GM19452 (cell line): ENCODE measurements around the gene SAP130.
"Not testable (repeated sequence)": the region's sequence is repeated elsewhere in the genome, so short reads cannot be mapped to it uniquely, and the experiment has no call there.

ENCODE experiments used
- ATAC-seq: cut with Tn5 transposase; IDR thresholded peaks from one replicate; pipeline ENCODE4 v1.9.1; 2021; ENCODE audit not compliant: unreplicated experiment

The SAP130 gene

DNA sequence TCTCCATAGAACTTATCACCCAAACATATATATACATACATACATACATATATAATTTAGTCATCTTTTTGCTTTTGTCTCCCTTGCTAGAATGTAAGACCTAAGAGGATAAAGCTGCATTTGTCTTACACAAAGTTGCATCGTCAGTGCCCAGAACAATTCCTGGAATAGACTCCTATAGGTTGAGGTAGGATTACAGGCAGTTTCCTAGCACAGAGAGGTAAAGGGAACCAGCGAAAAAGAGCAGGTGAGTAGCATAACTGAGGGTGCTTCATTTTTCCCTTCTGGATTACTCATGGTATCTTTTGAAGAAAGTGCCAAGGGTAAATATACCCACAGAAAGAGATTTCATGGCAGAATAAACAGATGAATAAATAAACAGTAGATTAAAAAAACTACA lies 74.0 kb downstream of the SAP130 start:
- ATAC-seq, result no peak

DNA sequence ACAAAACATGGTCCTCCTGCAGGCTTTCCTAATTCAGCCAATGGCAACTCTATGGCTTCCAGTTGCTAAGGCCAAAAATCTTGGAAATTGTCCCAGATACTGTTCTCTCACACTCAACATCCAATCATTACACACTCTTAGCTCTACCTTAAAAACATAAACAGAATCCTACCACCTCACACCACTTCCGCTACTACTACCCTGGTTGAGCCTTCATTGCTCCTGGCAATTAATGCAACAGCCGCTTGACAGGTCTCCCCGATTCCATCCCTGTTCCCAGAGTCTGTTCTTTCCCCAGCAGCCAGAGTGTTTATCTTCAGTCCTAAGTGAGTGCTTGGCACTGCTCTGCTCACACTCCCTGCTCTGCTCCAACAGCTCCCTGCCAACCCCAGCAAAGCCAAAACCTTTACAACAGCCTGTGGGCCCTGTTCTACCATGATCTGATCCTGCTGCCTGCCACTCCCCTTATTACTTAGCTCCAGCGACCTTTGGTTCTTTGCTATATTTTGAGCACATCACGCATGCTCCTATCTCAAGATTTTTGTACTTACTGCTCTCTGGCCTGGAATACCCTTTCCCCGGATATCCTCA lies 74.6 kb downstream of the SAP130 start:
- ATAC-seq, result no peak

DNA sequence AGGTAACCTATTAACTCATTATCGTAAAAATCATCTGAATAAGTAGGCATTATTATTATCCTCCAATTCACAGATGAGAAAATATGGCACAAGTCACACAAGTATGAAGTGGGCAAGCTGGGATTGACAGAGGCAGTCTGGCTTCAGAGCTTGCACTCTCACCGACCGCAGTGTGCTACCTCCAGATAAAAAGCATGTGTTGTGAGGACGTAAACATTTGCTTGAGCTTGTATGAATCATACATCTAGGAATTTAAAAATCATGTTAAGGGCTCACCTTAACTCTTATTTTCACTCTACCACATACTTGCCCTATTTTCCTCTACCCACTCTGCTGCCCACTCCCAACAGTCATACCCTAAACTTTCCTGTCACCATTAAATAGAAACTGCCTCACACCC lies 76.8 kb downstream of the SAP130 start:
- no peak for ATAC-seq

DNA sequence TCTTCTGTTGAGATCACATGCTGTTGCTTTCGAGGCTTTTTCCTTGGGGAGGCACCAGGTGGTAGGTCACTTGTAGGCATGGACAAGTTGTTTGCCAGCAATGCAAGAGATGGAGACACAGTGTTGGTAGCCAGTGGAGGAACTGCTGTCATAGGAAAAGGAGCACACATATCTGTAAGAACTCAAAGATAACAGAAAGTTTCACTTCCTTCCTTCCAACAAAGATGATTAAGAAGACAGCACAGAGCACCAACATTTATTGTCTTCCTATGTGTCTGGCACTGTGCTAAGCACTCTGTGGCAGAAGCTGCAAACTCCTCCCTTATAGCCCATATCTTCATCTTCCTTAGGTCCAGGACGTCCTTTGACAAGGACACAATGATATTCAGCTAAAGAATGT lies 77.6 kb downstream of the SAP130 start:
- ATAC-seq, result no peak

DNA sequence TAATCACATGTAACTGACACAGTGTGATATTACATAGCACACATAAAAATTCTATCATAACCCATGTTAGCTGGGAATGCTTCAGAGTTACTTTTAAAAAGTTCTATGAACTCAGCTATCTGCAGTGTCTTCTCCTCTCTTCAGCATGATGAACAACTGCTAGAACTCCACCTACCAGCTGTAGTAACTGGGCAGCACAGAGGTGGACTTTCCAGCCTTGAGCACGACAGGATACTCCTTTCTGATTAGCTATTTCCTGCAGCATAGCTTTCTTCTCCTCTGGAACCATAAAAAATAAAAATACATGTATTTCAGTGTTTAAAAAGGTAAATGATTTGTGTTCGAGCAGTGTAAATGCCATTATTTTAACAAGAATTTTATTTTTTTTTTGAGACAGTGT lies 82.6 kb downstream of the SAP130 start:
- no peak for ATAC-seq

DNA sequence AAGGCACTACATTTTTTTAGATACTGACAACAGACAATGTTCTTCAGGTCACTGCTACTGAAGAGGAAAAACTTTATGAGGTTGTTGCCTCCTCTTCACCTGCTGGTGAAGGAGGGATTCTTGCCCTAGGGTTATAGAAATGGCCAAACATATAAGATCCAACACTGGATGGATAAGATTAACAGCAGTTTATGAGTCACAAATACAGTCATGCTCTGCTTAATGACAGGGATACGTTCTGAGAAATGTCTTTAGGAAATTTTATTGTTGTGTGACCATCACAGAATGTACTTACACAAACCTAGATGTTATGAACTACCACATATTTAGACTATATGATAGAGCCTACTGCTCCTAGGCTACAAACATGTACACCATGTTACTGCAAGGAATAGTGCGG lies 84.7 kb downstream of the SAP130 start:
- ATAC-seq, result no peak

DNA sequence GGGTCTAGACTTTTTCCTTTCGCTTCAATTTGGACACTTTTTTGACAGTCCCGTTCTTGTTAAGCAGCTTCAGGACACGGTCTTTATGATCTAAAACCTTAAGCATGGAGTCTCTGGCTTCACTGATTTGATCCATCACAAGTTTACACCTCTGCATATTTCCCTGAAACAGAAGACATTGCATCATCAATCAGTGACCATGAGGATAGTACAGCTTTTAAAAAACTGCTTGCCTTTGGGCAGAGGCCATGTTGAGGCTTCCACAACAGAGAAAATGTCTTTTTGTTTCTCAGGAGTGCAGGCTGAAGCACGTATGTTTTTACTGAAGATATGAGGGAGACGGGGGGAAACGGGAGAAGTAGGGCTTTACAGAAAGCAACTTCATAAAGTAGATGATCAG lies 85.9 kb downstream of the SAP130 start:
- no peak for ATAC-seq

DNA sequence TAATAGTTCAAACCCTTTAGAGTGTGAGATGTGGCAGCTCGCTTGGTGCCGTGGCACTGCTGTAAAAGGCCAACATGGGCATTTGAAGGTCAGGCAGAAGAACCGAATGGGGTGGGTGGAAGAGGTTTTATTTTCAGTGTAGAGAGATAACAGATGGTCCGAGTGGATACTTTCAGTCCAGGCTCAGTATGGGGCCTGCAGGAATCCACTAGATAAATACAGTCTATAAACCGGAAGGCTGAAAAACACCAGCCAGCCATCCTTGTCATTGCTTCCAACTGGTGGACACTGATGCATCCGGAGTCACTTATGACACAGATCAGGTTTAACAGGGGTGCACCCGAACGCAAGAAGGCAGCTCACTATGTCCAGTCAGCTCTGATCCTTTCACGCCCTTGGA lies 86.4 kb downstream of the SAP130 start:
- ATAC-seq, result no peak

DNA sequence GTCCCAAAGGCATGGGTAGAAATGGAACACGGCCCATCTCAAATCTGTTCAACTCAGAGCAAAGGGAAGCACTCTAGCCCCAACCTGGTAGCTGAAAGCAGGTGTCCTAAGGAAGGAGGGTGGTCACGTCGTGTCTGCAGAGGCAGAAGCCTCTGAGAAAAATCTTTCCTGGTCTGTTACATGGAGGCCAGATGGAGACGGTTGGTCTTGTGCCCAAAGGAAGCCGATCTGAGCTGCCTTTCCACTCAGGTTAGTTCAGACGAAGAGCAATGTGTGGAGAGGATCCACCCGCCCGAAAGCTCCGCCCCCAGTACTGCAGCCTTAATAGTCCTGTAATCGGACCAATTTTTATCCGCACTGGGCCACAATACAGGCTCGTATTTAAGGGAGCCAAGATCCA lies 87.2 kb downstream of the SAP130 start:
- no peak for ATAC-seq

DNA sequence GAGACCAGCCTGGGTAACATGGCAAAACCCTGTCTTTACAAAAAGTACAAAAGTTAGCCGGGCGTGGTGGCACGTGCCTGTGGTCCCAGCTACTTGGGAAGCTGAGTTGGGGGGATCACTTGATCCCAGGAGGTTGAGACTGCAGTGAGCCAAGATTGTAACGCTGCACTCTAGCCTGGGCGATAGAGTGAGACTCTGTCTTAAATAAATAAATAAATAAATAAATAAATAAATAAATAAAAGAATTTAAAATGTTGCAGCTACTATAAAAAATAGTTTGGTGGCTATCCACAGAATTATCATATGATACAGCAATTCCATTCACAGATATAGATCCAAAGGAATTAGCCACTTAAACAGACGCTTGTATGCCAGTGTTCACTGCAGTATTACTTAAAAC lies 92.5 kb downstream of the SAP130 start:
- ATAC-seq, result no peak

DNA sequence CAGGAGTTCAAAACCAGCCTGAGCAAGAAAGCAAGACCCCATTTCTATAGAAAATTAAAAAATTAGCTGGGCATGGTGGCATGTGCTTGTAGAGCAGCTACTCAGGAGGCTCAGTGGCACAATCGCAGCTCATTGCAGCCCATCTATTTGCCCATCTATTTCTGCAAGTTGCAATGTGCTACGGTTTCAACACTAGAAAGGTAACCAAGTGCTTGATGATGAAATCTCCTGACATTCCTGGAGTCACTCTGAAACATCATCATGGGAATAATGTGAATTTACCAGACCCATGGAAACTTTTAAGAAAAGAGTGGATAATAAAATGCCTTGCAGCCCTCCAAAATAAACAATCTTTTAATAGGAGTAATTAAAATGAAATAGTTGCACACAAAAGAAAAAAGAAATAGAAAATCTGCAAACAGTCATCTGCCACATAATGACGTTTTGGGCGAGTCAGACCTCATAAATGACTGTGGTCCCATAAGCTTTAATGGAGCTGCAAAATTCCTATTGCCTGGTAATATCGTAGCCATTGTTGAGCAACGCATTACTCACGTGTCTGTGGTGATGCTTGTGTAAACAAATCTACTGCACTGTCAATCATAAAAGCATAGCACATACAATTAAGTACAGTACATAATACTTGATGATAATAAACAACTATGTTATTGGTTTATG lies 95.5 kb downstream of the SAP130 start:
- no peak for ATAC-seq

DNA sequence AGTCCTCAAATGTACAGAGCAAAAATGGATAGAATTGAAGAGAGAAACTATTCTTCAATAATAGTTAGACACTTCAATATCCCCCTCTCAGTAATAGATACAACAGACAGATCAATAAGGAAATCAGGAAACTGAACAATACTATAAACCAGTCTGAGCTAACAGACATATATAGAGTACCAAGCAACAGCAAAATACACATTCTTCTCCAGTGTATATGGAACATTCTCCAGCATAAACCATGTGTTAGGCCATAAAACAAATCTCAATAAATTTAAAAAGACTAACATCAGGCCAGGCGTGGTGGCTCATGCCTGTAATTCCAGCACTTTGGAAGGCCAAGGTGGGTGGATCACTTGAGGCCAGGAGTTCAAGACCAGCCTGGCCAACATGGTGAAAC lies 98.4 kb downstream of the SAP130 start:
- no peak for ATAC-seq

DNA sequence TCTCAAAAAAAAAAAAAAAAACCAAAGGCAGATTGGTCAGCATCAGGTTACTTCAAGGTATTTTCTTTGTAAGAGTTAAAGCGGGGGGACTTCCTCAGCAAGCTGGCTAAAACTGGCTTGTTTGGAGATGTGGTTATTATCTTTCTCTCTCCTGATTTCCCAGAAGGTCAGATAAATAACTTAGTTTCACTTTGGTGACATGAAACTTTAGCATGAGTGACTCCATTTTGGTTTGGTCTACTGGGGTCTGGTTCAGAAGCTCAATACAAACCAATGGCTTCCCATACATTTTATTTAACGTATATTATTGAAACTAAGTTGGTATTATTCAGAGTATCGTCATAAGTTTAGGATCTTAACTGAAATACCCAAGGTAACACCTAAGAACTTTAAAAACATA lies 100.5 kb downstream of the SAP130 start:
- no peak for ATAC-seq

DNA sequence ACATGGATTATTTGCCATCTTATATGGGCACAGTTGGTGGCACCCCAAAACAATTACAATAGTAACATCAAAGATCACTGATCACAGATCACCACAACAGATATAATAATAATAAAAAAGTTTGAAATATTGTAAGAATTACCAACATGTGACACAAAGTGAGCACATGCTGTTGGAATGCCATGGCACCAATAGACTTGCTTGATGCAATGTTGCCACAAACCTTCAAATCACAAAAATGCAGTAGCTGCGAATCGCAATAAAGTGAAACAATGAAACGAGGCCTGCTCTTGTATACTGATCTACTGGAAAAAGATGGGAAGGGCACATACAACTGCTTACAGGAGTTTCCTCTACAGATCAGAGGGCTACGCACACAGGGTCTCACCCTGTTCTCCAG lies 109.9 kb downstream of the SAP130 start:
- ATAC-seq, result no peak

DNA sequence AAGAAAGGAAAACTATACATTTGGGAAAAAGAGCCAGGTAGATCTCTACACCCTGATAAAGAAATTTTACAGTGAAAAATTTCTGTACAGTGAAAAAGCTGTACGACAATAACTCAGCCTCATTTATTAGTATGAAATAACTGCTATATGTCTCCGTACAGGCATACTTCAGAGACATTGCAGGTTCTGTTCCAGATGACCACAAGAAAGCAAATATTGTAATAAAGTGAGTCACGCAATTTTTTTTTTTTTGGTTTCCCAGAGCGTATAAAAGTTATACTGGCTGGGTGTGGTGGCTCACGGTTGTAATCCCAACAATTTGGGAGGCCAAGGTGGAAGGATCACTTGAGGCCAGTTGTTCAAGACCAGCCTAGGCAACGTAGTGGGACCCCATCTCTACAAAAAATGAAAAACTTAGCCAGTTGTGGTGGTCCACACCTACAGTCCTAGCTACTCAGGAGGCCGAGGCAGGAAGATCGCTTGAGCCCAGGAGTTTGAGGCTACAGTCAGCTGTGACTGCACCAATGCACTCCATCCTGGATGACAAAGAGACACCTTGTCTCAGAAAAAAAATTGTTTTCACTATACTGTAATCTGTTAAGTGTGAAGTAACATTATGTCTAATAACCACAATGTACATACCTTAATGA lies 113.9 kb downstream of the SAP130 start:
- no peak for ATAC-seq

DNA sequence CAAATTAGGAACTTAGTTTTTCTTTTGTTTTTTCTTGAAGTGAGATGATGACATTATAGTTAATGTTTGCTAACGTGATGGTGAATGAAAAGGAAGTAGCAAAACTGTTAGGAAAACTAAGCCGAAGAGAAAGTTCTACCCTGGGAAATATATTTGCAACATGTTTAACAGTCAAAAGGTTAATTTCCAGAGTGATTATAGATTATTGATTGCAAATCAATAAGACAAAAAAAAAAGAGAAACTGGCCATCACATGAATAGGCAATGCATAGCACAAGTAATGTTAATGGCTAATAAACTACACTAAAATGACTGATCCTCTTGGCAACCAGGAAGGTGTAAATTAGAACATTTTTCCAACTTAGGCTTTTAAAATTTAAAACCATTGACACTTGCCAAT lies 116.1 kb downstream of the SAP130 start:
- no peak for ATAC-seq

DNA sequence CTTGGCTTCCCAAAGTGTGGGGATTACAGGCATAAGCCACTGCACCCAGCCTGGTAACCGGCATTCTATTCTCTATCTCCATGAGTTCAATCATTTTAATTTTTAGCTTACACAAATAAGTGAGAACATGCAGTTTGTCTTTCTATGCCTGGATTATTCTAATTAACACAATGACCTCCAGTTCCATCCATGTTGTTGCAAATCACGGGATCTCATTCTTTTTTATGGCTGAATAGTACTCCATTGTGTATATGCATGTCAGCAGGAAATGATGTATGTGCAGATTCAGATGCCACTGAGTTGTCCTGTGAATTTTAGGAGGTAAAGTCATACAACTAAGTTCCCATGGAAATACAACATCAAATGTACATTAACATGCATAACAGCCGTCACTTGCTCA lies 117.4 kb downstream of the SAP130 start:
- no peak for ATAC-seq

DNA sequence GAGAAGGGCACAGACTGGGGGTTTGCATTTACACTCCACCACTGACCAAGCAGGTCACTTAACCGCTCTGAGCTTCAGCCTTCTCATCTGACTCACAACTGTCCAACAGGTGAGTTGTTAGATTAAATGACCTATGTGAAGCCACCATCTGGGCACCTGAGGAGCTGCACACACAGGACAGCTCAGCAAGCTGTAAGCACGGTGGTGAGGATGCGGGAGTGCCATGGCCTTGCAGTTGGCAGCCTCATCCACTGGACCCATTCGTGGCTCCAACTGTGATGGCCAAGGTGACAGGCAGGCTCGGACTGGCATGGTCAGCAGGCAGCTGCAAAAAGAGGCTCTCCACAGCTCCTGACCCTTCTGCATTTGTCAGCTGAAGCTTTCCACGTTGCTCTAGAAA lies 118.8 kb downstream of the SAP130 start:
- no peak for ATAC-seq

DNA sequence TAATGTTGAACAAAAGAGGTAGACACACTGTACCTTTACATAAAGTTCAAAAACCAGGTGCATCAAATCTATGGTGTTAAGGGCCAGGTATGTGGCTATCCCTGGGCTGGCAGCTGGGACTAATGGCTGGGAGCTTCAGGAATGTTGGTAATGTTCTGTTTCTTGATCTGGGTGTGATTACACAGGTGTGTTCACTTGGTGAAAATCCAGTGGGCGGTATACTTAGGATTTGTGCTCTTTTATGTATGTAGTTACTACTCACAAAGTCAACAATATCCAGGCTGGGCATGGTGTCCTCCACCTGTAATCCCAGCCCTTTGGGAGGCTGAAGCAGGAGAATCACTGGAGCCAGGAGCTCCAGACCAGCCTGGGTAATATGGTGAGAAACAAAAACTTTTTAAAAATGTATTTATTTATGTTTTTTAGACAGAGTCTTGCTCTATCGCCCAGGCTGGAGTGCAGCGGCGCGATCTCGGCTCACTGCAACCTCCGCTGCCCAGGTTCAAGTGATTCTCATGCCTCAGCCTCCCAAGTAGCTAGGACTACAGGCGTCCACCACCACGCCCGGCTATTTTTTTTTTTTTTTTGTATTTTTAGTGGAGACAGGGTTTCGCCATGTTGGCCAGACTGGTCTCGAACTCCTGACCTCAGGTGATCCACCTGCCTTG lies 120.0 kb downstream of the SAP130 start:
- not testable (repeated sequence) for ATAC-seq

DNA sequence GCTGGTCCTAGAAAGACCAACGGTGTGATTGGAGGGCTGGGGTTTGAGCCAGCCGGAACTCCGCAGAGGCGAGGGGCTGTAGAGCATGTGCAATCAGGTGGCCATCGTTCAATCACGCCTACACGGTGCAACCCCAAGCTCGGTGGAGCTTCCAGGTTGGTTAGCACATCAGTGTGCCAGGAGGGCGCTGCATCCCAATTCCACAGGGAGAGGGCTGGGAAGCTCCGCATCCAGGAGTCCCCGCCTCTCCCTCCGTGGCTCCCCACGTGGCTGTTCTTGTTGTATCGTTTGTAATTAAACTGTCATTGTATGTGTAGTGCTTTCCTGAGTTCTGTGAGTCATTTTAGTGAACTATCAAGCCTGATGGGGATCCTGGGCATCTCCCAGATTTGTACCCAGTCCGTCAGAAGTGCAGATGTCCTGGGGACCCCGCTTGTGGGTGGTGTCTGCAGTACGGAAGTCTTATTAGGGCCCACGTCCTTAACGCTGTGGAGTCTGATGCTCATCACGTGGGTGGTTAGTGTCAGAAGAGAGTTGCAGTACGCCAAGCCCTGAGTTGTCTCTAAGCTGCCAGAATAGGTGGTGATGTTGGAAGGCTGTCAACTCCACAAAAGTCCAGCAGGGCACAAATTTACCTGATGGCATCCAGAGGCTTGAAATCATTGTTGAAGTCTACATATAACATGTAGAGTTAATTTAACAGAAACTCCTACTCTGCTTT lies 121.5 kb downstream of the SAP130 start:
- no peak for ATAC-seq

DNA sequence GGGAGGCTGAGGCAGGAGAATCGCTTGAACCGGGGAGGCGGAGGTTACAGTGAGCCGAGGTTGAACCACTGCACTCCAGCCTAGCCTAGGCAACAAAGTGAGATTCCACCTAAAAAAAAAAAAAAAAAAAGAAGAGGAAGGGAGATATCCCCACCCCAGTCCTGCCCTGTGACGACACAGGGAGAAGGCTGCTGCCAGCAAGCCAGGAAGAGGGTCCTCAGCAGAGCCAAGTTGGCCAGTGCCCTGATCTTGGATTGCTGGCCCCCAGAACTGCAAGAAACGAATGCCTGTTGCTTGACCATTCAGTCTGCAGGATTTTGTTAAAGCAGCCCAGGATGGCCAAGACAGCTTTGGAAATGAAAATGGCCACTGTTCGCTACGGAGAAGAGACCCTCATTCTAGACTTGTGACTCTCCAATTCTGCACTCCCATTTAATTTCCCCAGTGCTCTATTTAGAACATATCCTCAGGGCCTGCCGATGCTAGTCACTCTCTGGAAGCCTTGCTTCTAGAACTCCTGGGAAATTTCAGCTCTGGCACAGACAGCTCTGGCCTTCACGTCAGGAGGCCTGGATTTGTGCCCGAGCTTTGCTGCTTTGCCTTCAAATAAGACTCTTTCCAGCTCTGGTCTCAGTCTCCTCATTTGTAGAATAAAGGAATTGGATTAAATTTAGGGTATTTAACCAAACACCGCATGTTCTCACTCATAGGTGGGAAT lies 126.4 kb downstream of the SAP130 start:
- no peak for ATAC-seq
